ENCODE measurements around the gene NUP98. TPM values are rescaled to one million over a fixed set of nuclear protein-coding genes. Genes with fewer than 3 reads are reported as not detected.

The NUP98 gene
- total RNA-seq, 1 experiment from 2014 or later: 98.4 TPM

GRCh38 chr11:3660960-3661359 lies 136.4 kb downstream of the NUP98 start (continued):
- TF ChIP-seq REST (IDR thresholded peaks at IDR 0.05; ENCODE audit: low read depth) (no peak), ELF1 (IDR thresholded peaks at IDR 0.05; ENCODE audit: borderline replicate concordance, low read depth) (no peak)

GRCh38 chr11:3659595-3660515 lies 137.5 kb downstream of the NUP98 start:
- DNase-seq (ENCODE audit: low read depth, low spot score): no peak
- Histone ChIP-seq H3K36me3 (ENCODE audit: control insufficient read depth in 1 of 2, insufficient read depth in 2 of 2, low read length in 2 of 2) (no peaks in the 10 kb centered on the region), H3K9me2 (ENCODE audit: insufficient read depth) (no peaks in the 10 kb centered on the region), H3K4me2 (ENCODE audit: low read length) (no peak overlapping the region), H3K9me3 (ENCODE audit: control insufficient read depth in 1 of 2, insufficient read depth in 1 of 2, low read depth in 1 of 2, low read length in 2 of 2) (no peaks in the 10 kb centered on the region), H3K79me2 (ENCODE audit: insufficient read depth, low read length) (no peaks in the 10 kb centered on the region), H3K9ac (ENCODE audit: low read length) (no peak overlapping the region), H3K4me1 (ENCODE audit: control insufficient read depth in 1 of 2, insufficient read depth in 2 of 2, low read length in 2 of 2) (no peaks in the 10 kb centered on the region), H3K27ac (ENCODE audit: low read depth, low read length) (no peak overlapping the region), H3K4me3 (replicated peaks in 1 of 2; ENCODE audit: low read depth in 1 of 2, low read length in 2 of 2) (no peak overlapping the region), H2AFZ (ENCODE audit: low read depth, low read length, poor library complexity, severe bottlenecking) (no peak overlapping the region), H3K27me3 (ENCODE audit: insufficient read depth, low read length) (peaks cover 4% of the 10 kb centered on the region; the same call in 1 of the 2 replicates), H4K20me1 (ENCODE audit: insufficient read depth) (no peaks in the 10 kb centered on the region)
- TF ChIP-seq MAX (IDR thresholded peaks at IDR 0.05) (no peak), ATF3 (IDR thresholded peaks at IDR 0.05) (no peak), ELF1 (IDR thresholded peaks at IDR 0.05; ENCODE audit: borderline replicate concordance, low read depth) (no peak), RAD21 (IDR thresholded peaks at IDR 0.05; ENCODE audit: low read depth) (no peak)
- BruUV-seq (replicated peaks): no TSS peak
- CTCF ChIA-PET: no interaction called here
- RAD21 ChIA-PET (ENCODE audit: low non-redundant PET in 1 of 2, low total read pairs in 2 of 2, uncharacterized antibody in 2 of 2, unreplicated experiment in 2 of 2): no interaction called here
- POLR2A ChIA-PET: no interaction called here
- no peak for ATAC-seq
- intact Hi-C loops (cut with micrococcal nuclease): no loop called here

Measured in HCT116 (cell line).